Activated CD4-positive, alpha-beta memory T cell treated with anti-CD3 and anti-CD28 coated beads, Interleukin-2, amount 10 ng/mL, durations not matched to agents 7 days and 5 days (primary cell): ENCODE results near the gene ARHGAP10. TPM values are rescaled to one million over a fixed set of nuclear protein-coding genes. Genes with fewer than 3 reads are reported as not detected.
A peak's percentile ranks its signal among the peaks of the same experiment; 100 is the strongest.

Experiments used
- CTCF ChIA-PET: fragments of 350-600 bp; sonication (Branson Sonifier 250); formaldehyde crosslinking; loops from one replicate; lab custom pipeline; 2021; ENCODE audit warnings: antibody characterized with exemption, inconsistent platforms; lab: Charles Lee
- POLR2A ChIA-PET: fragments of 350-600 bp; sonication (Branson Sonifier 250); formaldehyde crosslinking; loops from one replicate; lab custom pipeline; 2021; ENCODE audit warnings: antibody characterized with exemption; lab: Charles Lee
- DNase-seq: peaks from one replicate; pipeline ENCODE4 v3.0.0-alpha.2; 2020
- H3K27ac Mint-ChIP-seq: one replicate; pipeline ENCODE4 v1.8.0; 2021; ENCODE audit warnings: mild to moderate bottlenecking, mixed read lengths
- H3K27me3 Mint-ChIP-seq: one replicate; pipeline ENCODE4 v1.8.0; 2021; ENCODE audit warnings: mixed read lengths
- H3K36me3 Mint-ChIP-seq: one replicate; pipeline ENCODE4 v1.8.0; 2021; ENCODE audit warnings: low read depth, mixed read lengths
- H3K4me1 Mint-ChIP-seq: one replicate; pipeline ENCODE4 v1.8.0; 2021; ENCODE audit warnings: mixed read lengths
- H3K4me3 Mint-ChIP-seq: one replicate; pipeline ENCODE4 v1.8.0; 2021; ENCODE audit warnings: mild to moderate bottlenecking, mixed read lengths
- H3K9me3 Mint-ChIP-seq: one replicate; pipeline ENCODE4 v1.8.0; 2021; ENCODE audit warnings: mixed read lengths
- total RNA-seq, 2 experiments: library from RNA; stranded (reverse); gene quantifications; one replicate each; pipeline ENCODE4 v1.2.3, GENCODE V29; 2021

The ARHGAP10 gene
- total RNA-seq, 2 experiments from 2014 or later = 19.7 to 22.2 TPM

GRCh38 chr4:148057984-148058859 lies 326.3 kb downstream of the ARHGAP10 start:
- no peak overlapping the region for H3K27ac Mint-ChIP-seq

DNA sequence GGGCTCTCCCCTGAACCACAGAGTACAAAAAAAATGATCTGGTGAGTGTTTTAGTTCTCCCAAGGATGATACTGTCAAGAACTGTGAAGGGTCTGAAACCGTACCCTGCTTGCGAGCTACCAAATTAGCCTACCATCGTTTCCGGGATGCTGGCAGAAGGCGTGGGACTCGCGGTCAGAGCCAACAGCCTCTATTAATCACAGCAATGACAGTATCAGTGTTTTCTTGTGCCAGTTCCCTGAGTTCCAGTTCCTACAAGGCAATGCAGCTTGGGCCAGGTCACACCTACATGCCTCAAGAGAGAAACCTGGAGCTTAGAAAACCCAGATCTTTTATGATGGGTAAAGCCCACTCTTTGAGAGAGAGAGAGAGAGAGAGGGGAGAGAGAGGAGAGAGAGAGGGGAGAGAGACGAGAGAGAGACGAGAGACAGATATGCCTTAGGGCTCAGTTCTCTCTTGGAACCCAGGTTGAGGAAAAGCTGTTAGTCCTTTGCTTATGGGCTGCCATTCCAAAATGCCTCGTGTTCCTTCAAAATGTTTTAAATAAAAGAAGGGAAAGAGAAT lies 327.8 kb downstream of the ARHGAP10 start:
- H3K27me3 Mint-ChIP-seq = no peaks in the 10 kb centered on the region
- H3K4me1 Mint-ChIP-seq = peaks cover 65% of the 10 kb centered on the region
- peak overlapping the region; percentile 42 for H3K4me3 Mint-ChIP-seq
- H3K36me3 Mint-ChIP-seq = peaks cover 7% of the 10 kb centered on the region
- H3K9me3 Mint-ChIP-seq = no peaks in the 10 kb centered on the region
- H3K27ac Mint-ChIP-seq = peak overlapping the region; percentile 48
- DNase-seq = no peak
- ChIA-PET POLR2A (interaction anchor here (0.7 to 1.5 kb wide), 3 partner anchors 13 to 383 kb away, joined by 3 to 5 read pairs (median 5); partner anchors contain the start of gene NR3C2), CTCF (interaction anchor here (0.6 to 1.1 kb wide), 6 partner anchors 12 to 335 kb away, joined by 3 to 4 read pairs (median 3); no protein-coding TSS in a partner anchor)

More at GRCh38 chr4:148057984-148058859, 326.3 kb downstream of the ARHGAP10 start:
- Mint-ChIP-seq H3K27me3 (no peaks in the 10 kb centered on the region), H3K9me3 (no peaks in the 10 kb centered on the region), H3K4me3 (no peak overlapping the region), H3K36me3 (peaks cover 12% of the 10 kb centered on the region), H3K4me1 (peaks cover 80% of the 10 kb centered on the region)
- ChIA-PET POLR2A (interaction anchor here (1.5 kb wide), 1 partner anchor 384 kb away, joined by 5 read pairs; the partner anchor contains the start of gene NR3C2), CTCF (interaction anchor here (1.1 kb wide), 1 partner anchor 13 kb away, joined by 3 read pairs; no protein-coding TSS in a partner anchor)
- no peak for DNase-seq

GRCh38 chr4:148060264-148061140 lies 328.6 kb downstream of the ARHGAP10 start:
- peak overlapping the region; percentile 82 for H3K27ac Mint-ChIP-seq
- peak overlapping the region; percentile 65 for H3K4me3 Mint-ChIP-seq
- CTCF ChIA-PET = interaction anchor here (0.6 to 0.7 kb wide), 3 partner anchors 36 to 335 kb away, joined by 3 to 4 read pairs (median 3); no protein-coding TSS in a partner anchor
- no peaks in the 10 kb centered on the region for H3K27me3 Mint-ChIP-seq
- H3K9me3 Mint-ChIP-seq = no peaks in the 10 kb centered on the region
- DNase-seq = peak; percentile 26
- POLR2A ChIA-PET = interaction anchor here (1.0 to 1.5 kb wide), 3 partner anchors 8 to 15 kb away, joined by 3 to 8 read pairs (median 5); no protein-coding TSS in a partner anchor
- peaks cover 59% of the 10 kb centered on the region for H3K4me1 Mint-ChIP-seq
- peaks cover 10% of the 10 kb centered on the region for H3K36me3 Mint-ChIP-seq

GRCh38 chr4:148061141-148061481 lies 329.2 kb downstream of the ARHGAP10 start:
- peak overlapping the region; percentile 82 for H3K27ac Mint-ChIP-seq
- H3K27me3 Mint-ChIP-seq = no peaks in the 10 kb centered on the region
- ChIA-PET POLR2A (interaction anchor here (0.7 to 1.5 kb wide), 3 partner anchors 9 to 382 kb away, joined by 3 to 8 read pairs (median 4); no protein-coding TSS in a partner anchor), CTCF (interaction anchor here (0.9 kb wide), 1 partner anchor 9 kb away, joined by 4 read pairs; no protein-coding TSS in a partner anchor)
- no peaks in the 10 kb centered on the region for H3K9me3 Mint-ChIP-seq
- H3K4me3 Mint-ChIP-seq = peak overlapping the region; percentile 65
- H3K4me1 Mint-ChIP-seq = peaks cover 53% of the 10 kb centered on the region
- no peak for DNase-seq
- peaks cover 10% of the 10 kb centered on the region for H3K36me3 Mint-ChIP-seq

- H3K36me3 Mint-ChIP-seq = peaks cover 10% of the 10 kb centered on the region
- no peak for DNase-seq
- peaks cover 48% of the 10 kb centered on the region for H3K4me1 Mint-ChIP-seq
- H3K27me3 Mint-ChIP-seq = no peaks in the 10 kb centered on the region
- no peak overlapping the region for H3K4me3 Mint-ChIP-seq
- CTCF ChIA-PET = interaction anchor here (0.9 kb wide), 1 partner anchor 9 kb away, joined by 4 read pairs; no protein-coding TSS in a partner anchor
- peak overlapping the region; percentile 82 for H3K27ac Mint-ChIP-seq
- POLR2A ChIA-PET = interaction anchor here (0.7 to 1.0 kb wide), 2 partner anchors 16 to 381 kb away, joined by 3 to 4 read pairs; no protein-coding TSS in a partner anchor
- no peaks in the 10 kb centered on the region for H3K9me3 Mint-ChIP-seq
These were observed 329.9 kb downstream of the ARHGAP10 start for GRCh38 chr4:148061795-148062194.

GRCh38 chr4:148062301-148062950 lies 330.5 kb downstream of the ARHGAP10 start:
- Mint-ChIP-seq H3K27me3 (no peaks in the 10 kb centered on the region), H3K9me3 (no peaks in the 10 kb centered on the region), H3K4me3 (no peak overlapping the region), H3K4me1 (peaks cover 42% of the 10 kb centered on the region), H3K36me3 (peaks cover 10% of the 10 kb centered on the region), H3K27ac (no peak overlapping the region)
- DNase-seq = no peak
- ChIA-PET POLR2A (interaction anchor here (0.9 kb wide), 1 partner anchor 12 kb away, joined by 3 read pairs; no protein-coding TSS in a partner anchor), CTCF (no interaction called here)

DNA sequence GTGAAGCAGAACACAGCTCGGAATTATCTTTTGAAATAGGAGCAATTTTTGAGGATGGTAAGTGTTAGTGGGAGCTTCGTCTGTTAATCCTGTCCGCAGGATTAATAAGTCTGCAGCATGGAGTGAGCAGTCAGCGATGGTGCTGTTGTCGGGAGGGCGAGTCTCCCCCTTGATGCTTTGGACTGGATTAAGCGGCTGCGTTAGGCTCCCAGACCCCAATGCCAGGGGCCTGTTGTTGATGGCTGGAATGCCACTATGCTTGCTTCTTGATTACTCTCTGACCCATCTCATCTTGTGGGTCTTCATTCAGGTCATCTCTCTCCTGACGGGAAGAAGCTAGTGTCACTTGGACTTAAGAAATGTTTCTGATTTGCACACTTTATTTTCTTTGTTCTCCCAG lies 332.6 kb downstream of the ARHGAP10 start:
- DNase-seq = no peak
- Mint-ChIP-seq H3K9me3 (no peaks in the 10 kb centered on the region), H3K36me3 (peaks cover 10% of the 10 kb centered on the region), H3K27ac (no peak overlapping the region), H3K27me3 (no peaks in the 10 kb centered on the region), H3K4me1 (peaks cover 23% of the 10 kb centered on the region), H3K4me3 (no peak overlapping the region)
- POLR2A ChIA-PET = no interaction called here
- CTCF ChIA-PET = no interaction called here

- H3K27ac Mint-ChIP-seq = no peak overlapping the region
- H3K4me3 Mint-ChIP-seq = no peak overlapping the region
- H3K36me3 Mint-ChIP-seq = peaks cover 9% of the 10 kb centered on the region
- ChIA-PET POLR2A (no interaction called here), CTCF (no interaction called here)
- no peak for DNase-seq
- H3K27me3 Mint-ChIP-seq = no peaks in the 10 kb centered on the region
- no peaks in the 10 kb centered on the region for H3K9me3 Mint-ChIP-seq
- peaks cover 19% of the 10 kb centered on the region for H3K4me1 Mint-ChIP-seq
These were observed 333.2 kb downstream of the ARHGAP10 start for GRCh38 chr4:148065075-148065474.

GRCh38 chr4:148067301-148067916 lies 335.5 kb downstream of the ARHGAP10 start:
- no peaks in the 10 kb centered on the region for H3K27me3 Mint-ChIP-seq
- POLR2A ChIA-PET = no interaction called here
- H3K4me1 Mint-ChIP-seq = no peaks in the 10 kb centered on the region
- H3K27ac Mint-ChIP-seq = no peak overlapping the region
- DNase-seq = no peak
- H3K36me3 Mint-ChIP-seq = peaks cover 26% of the 10 kb centered on the region
- H3K9me3 Mint-ChIP-seq = no peaks in the 10 kb centered on the region
- H3K4me3 Mint-ChIP-seq = no peak overlapping the region
- CTCF ChIA-PET = no interaction called here

DNA sequence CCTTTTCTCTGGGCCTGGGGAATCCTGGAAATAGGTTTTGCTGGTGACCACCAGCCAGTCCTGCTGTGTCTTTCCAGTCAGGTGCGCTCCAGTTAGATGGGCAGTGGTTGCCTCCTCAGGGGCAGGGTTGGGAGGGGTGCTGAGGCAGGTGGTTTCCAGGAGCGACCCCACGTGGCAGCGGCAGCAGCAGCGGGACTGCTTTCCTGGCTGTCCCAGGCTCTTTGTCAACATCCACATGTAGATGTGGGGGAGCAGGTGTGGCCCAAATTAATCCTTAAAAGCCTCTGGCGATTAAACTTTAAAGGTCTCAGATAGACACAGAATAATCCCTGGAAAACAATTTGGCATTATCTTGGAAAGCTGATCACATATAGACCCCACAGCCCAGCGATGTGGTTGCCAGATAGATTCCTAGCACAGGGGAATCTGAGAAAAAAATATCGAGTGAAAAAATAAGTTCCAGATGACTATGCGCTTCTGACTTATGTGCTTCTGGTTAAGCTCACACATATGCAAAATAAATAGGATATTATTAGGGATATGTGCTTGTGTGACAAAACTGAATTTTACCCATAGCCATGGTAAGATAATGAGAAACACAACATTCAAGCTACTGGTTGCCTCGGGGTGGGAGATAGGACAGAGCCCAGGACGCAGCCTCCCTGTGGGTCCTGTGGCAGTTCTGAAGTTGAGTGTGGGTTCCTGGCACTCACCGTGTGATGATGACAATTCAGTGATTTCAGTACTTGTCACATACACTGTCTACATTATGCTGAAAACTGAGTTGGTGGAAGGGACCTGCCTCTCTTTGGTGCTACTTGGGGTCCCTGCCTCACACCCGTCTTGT lies 336.4 kb downstream of the ARHGAP10 start:
- ChIA-PET POLR2A (no interaction called here), CTCF (no interaction called here)
- DNase-seq = peak; percentile 5
- Mint-ChIP-seq H3K4me1 (no peaks in the 10 kb centered on the region), H3K4me3 (no peak overlapping the region), H3K9me3 (peaks cover 2% of the 10 kb centered on the region), H3K27ac (no peak overlapping the region), H3K36me3 (peaks cover 35% of the 10 kb centered on the region), H3K27me3 (no peaks in the 10 kb centered on the region)
